Hindlimb muscle (tissue), 1 donor: ENCODE results near the gene DGKE. TPM values are rescaled to one million over a fixed set of nuclear protein-coding genes. Genes with fewer than 3 reads are reported as not detected.

Source experiments
- DNase-seq: peaks from one replicate; pipeline ENCODE4 v3.0.0-alpha.2; 2013
- polyA plus RNA-seq: library from polyadenylated mRNA; unstranded; fragments of 120-200 nt; gene quantifications from one replicate; pipeline ENCODE4 v1.2.1, GENCODE V29; 2013; ENCODE audit not compliant: insufficient read length

DGKE gene
- polyA plus RNA-seq, 1 donor: 6.2 TPM

DNA sequence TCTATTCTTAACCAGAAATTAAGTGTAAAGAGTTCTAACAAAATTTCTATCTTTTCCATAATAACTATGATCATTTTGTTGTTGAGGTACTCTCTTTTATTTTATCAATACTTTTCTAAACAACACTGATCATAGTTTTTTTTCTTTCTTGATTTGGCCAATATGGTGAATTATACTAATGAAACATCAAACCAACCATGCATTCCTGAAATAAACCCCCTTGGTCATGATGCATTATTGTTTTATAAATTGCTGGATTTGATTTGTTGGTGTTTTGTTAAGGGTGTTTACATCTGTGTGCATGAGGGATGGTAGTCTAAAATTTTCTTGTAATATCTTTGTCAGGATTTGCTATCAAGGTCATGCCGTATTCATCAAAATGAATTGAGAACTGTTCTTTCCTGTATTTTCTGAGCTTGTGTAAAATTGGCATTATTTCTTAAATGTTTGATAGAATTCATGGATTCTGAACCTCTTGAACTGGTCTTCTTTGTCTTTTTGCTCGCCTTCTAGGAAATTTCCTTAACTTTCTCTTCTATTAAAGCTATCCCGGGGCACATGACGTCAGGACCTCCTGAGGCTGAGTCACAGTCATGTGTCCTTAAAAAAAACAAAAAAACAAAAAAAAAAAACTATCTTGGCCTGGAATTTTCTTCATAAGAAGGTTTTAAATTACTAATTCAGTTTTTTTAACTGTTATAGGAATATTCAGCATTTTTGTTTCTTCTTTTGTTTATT lies 83.8 kb downstream of the DGKE start:
- no peak for DNase-seq

DNA sequence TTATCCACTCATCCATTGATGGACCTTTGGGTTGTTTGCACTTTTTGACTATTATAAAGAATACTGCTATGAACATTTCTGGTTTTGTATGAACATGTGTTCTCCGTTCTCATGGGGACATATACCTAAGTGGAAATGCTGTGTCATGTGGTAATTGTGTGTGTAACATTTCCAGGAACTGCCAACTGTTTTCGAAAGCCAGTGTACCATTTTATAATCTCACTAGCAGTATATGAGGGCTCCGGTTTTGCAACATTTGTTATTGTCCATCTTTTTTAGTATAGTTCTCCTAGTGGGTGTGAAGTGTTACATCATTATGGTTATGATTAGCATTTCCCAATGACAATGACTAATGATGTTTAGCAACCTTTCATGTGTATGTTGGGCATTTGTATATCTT lies 85.0 kb downstream of the DGKE start:
- DNase-seq: no peak

Other genes starting within 250 kb of the DGKE start
- 6.3 TPM for gene NOG, start 240.5 kb upstream of the DGKE start, polyA plus RNA-seq
- 2.3 TPM for gene C17orf67, start 231 bp upstream of the DGKE start, polyA plus RNA-seq
- 14.6 TPM for gene TRIM25, start 79.9 kb downstream of the DGKE start, polyA plus RNA-seq
- 16.6 TPM for gene COIL, start 126.9 kb downstream of the DGKE start, polyA plus RNA-seq
- gene SCPEP1, start 144.0 kb downstream of the DGKE start, polyA plus RNA-seq: 11.4 TPM